Nephron (organoid): Measurements from ENCODE around the gene SLC12A9.
"Not testable (repeated sequence)": the region's sequence is repeated elsewhere in the genome, so short reads cannot be mapped to it uniquely, and the experiment has no call there.

ENCODE experiments used
- H3K27ac Mint-ChIP-seq, 3 experiments: 2 replicates each; pipeline ENCODE4 v1.8.0; 2020; ENCODE audit warnings: mixed read lengths in 3 of 3, mild to moderate bottlenecking in 2 of 3, moderate library complexity in 1 of 3
- H3K27me3 Mint-ChIP-seq: 2 replicates; pipeline ENCODE4 v1.8.0; 2021; ENCODE audit warnings: low read depth, mild to moderate bottlenecking, moderate library complexity, mixed read lengths
- H3K36me3 Mint-ChIP-seq: 2 replicates; pipeline ENCODE4 v1.8.0; 2020; ENCODE audit warnings: low read depth, mixed read lengths
- H3K4me1 Mint-ChIP-seq: 2 replicates; pipeline ENCODE4 v1.8.0; 2020; ENCODE audit warnings: mixed read lengths
- H3K4me3 Mint-ChIP-seq, 3 experiments: 2 replicates each; pipeline ENCODE4 v1.8.0; 2020; ENCODE audit warnings: mild to moderate bottlenecking in 3 of 3, mixed read lengths in 3 of 3, moderate library complexity in 2 of 3
- H3K9me3 Mint-ChIP-seq: 2 replicates; pipeline ENCODE4 v1.8.0; 2020; ENCODE audit warnings: mixed read lengths
- TF ChIP-seq, protein P1 (sequence below), 3 experiments: fragments of 200-600 bp; sonication (generic); IDR thresholded peaks; one replicate each; pipeline ENCODE4 v1.5.0; 2021; ENCODE audit warnings: antibody characterized with exemption in 3 of 3; ENCODE audit not compliant: unreplicated experiment in 3 of 3

Gene SLC12A9

GRCh38 chr7:100808354-100808875 is 44.1 kb upstream of the SLC12A9 start:
- H3K4me1 Mint-ChIP-seq, result peaks cover 5% of the 10 kb centered on the region
- TF ChIP-seq, protein P1, sequence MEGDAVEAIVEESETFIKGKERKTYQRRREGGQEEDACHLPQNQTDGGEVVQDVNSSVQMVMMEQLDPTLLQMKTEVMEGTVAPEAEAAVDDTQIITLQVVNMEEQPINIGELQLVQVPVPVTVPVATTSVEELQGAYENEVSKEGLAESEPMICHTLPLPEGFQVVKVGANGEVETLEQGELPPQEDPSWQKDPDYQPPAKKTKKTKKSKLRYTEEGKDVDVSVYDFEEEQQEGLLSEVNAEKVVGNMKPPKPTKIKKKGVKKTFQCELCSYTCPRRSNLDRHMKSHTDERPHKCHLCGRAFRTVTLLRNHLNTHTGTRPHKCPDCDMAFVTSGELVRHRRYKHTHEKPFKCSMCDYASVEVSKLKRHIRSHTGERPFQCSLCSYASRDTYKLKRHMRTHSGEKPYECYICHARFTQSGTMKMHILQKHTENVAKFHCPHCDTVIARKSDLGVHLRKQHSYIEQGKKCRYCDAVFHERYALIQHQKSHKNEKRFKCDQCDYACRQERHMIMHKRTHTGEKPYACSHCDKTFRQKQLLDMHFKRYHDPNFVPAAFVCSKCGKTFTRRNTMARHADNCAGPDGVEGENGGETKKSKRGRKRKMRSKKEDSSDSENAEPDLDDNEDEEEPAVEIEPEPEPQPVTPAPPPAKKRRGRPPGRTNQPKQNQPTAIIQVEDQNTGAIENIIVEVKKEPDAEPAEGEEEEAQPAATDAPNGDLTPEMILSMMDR (IDR thresholded peaks at IDR 0.05; ENCODE audit: unreplicated experiment in 3 of 3), result no peak
- no peaks in the 10 kb centered on the region for H3K27me3 Mint-ChIP-seq
- H3K36me3 Mint-ChIP-seq, result peaks cover 81% of the 10 kb centered on the region
- H3K27ac Mint-ChIP-seq, result no peak overlapping the region
- no peak overlapping the region for H3K4me3 Mint-ChIP-seq
- H3K9me3 Mint-ChIP-seq, result no peaks in the 10 kb centered on the region

DNA sequence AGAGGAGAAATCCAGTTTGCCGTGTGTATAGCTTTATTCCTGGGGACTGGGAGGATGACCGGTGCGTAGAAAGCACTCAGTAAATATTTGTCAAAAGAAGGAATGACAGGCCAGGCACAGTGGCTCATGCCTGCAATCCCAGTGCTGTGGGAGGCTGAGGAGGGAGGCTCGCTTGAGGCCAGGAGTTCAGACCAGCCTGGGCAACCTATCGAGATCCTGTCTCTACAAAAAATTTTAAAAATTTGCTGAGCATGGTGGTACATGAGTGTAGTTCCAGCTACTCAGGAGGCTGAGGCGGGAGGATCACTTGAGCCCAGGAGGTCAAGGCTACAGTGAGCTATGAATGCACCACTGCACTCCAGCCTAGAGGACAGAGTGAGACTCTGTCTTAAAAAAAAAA is 41.0 kb upstream of the SLC12A9 start:
- Mint-ChIP-seq H3K27ac (no peak overlapping the region), H3K9me3 (no peaks in the 10 kb centered on the region), H3K27me3 (no peaks in the 10 kb centered on the region), H3K4me1 (no peaks in the 10 kb centered on the region), H3K36me3 (peaks cover 79% of the 10 kb centered on the region), H3K4me3 (no peak overlapping the region)
- TF ChIP-seq, protein P1 (IDR thresholded peaks at IDR 0.05; ENCODE audit: unreplicated experiment in 3 of 3), result no peak

- no peak overlapping the region for H3K27ac Mint-ChIP-seq
- no peaks in the 10 kb centered on the region for H3K9me3 Mint-ChIP-seq
- TF ChIP-seq, protein P1 (IDR thresholded peaks at IDR 0.05; ENCODE audit: unreplicated experiment in 3 of 3), result no peak
- no peaks in the 10 kb centered on the region for H3K27me3 Mint-ChIP-seq
- H3K4me1 Mint-ChIP-seq, result no peaks in the 10 kb centered on the region
- H3K36me3 Mint-ChIP-seq, result peaks cover 73% of the 10 kb centered on the region
- H3K4me3 Mint-ChIP-seq, result no peak overlapping the region
These were observed 39.8 kb upstream of the SLC12A9 start for GRCh38 chr7:100812729-100813128.

DNA sequence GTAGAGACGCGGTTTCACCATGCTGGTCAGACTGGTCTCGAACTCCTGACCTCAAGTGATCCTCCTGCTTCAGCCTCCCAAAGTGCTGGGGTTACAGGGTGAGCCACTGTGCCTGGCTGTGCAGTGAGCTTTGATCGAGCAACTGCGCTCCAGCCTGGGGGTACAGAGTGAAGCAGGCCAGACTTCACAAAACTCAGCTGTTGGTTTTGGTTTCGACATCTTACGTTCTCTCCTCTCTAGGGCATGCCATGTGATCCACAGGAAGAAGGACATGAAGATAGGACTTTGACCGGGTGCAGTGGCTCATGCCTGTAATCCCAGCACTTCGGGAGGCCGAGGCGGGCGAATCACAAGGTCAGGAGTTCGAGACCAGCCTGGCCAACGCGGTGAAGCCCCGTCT is 36.0 kb upstream of the SLC12A9 start:
- not testable (repeated sequence) for H3K4me1 Mint-ChIP-seq, H3K27me3 Mint-ChIP-seq, H3K27ac Mint-ChIP-seq, H3K4me3 Mint-ChIP-seq, H3K9me3 Mint-ChIP-seq
- peaks cover 73% of the 10 kb centered on the region for H3K36me3 Mint-ChIP-seq

- Mint-ChIP-seq H3K9me3 (no peaks in the 10 kb centered on the region), H3K4me1 (no peaks in the 10 kb centered on the region), H3K27me3 (no peaks in the 10 kb centered on the region), H3K27ac (no peak overlapping the region), H3K4me3 (no peak overlapping the region), H3K36me3 (peaks cover 77% of the 10 kb centered on the region)
- TF ChIP-seq, protein P1 (IDR thresholded peaks at IDR 0.05; ENCODE audit: unreplicated experiment in 3 of 3), result no peak
These were observed 35.4 kb upstream of the SLC12A9 start for GRCh38 chr7:100817097-100817496.

DNA sequence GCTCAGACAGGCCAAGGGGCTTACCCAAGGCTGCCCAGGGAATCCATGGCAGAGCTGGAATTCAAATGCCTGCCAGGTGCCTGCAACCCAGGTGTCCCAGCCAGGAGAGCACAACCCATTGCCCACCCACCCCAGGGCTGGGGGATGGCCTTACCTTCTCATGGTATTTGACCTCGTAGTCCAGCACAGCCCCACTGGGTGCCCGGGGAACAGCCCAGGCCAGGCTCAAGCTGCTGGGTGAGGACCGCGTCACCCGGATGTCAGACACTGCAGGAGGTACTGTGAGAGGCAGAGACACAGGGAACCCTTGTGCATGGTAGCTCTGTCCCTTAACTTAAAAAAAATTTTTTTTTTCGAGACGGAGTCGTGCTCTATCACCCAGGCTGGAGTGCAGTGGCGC is 34.1 kb upstream of the SLC12A9 start:
- H3K36me3 Mint-ChIP-seq, result peaks cover 78% of the 10 kb centered on the region
- TF ChIP-seq, protein P1 (IDR thresholded peaks at IDR 0.05; ENCODE audit: unreplicated experiment in 3 of 3), result no peak

More for the DNA sequence above, 34.1 kb upstream of the SLC12A9 start:
- Mint-ChIP-seq H3K27me3 (no peaks in the 10 kb centered on the region), H3K4me3 (no peak overlapping the region), H3K9me3 (no peaks in the 10 kb centered on the region), H3K27ac (no peak overlapping the region), H3K4me1 (no peaks in the 10 kb centered on the region)
